Measurements from ENCODE around the gene TSHZ2.

TSHZ2 gene

GRCh38 chr20:53165452-53165851 lies 193.3 kb downstream of the TSHZ2 start:
- no peak overlapping the region for H3K4me2 ChIP-seq (ENCODE audit: low read length)
- H3K4me3 ChIP-seq (ENCODE audit: low read length) = no peak overlapping the region
- peaks cover 21% of the 10 kb centered on the region for H3K4me1 ChIP-seq (ENCODE audit: low read length)
- H2AFZ ChIP-seq (ENCODE audit: low read depth, low read length) = no peak overlapping the region
- H3K9me3 ChIP-seq (ENCODE audit: insufficient read depth, low read length) = no peaks in the 10 kb centered on the region
- TF ChIP-seq EZH2phosphoT487 (IDR thresholded peaks at IDR 0.05; ENCODE audit: low read depth) = no peak
- TF ChIP-seq CTCF (IDR thresholded peaks at IDR 0.05; ENCODE audit: low read depth, low read length) = no peak
- no peaks in the 10 kb centered on the region for H3K79me2 ChIP-seq (ENCODE audit: low read length)
- peaks cover 5% of the 10 kb centered on the region; the same call in 1 of the 2 replicates for H3K27me3 ChIP-seq (ENCODE audit: low read depth, low read length)
- no peaks in the 10 kb centered on the region for H4K20me1 ChIP-seq (ENCODE audit: insufficient read depth, low read length)
- no peaks in the 10 kb centered on the region for H3K36me3 ChIP-seq (replicated peaks; ENCODE audit: low read depth, low read length)
- no peak overlapping the region for H3K9ac ChIP-seq (ENCODE audit: low read length)
- H3K27ac ChIP-seq (ENCODE audit: low read length) = no peak overlapping the region

DNA sequence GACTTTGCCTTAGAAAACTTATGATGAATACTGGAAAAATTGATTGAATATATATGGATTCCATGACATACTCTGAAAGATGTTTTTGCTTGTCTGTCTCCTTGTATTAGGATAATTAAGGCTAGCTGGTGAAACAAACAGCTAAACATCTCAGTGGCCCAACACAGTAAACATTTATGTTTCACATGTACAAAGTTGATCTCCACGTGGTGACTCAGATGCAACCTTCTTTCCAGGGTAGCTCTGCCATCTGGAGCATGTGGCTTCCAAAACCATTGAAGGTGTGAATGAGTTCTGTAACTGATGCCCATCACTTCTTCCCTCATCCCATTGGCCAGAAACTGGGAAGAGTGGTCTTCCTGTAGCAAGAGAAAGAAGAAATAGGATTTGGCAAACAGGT lies 196.3 kb downstream of the TSHZ2 start:
- Histone ChIP-seq H3K36me3 (replicated peaks; ENCODE audit: low read depth, low read length) (no peaks in the 10 kb centered on the region), H4K20me1 (ENCODE audit: insufficient read depth, low read length) (no peaks in the 10 kb centered on the region), H3K4me2 (ENCODE audit: low read length) (no peak overlapping the region), H3K79me2 (ENCODE audit: low read length) (no peaks in the 10 kb centered on the region), H3K27ac (ENCODE audit: low read length) (no peak overlapping the region), H3K27me3 (ENCODE audit: low read depth, low read length) (peaks cover 5% of the 10 kb centered on the region; the same call in 1 of the 2 replicates), H3K4me3 (ENCODE audit: low read length) (no peak overlapping the region), H3K9ac (ENCODE audit: low read length) (no peak overlapping the region), H3K4me1 (ENCODE audit: low read length) (peaks cover 6% of the 10 kb centered on the region), H3K9me3 (ENCODE audit: insufficient read depth, low read length) (no peaks in the 10 kb centered on the region), H2AFZ (ENCODE audit: low read depth, low read length) (no peak overlapping the region)
- TF ChIP-seq CTCF (IDR thresholded peaks at IDR 0.05; ENCODE audit: low read depth, low read length) (no peak), EZH2phosphoT487 (IDR thresholded peaks at IDR 0.05; ENCODE audit: low read depth) (no peak)

GRCh38 chr20:53170196-53170595 lies 198.0 kb downstream of the TSHZ2 start:
- Histone ChIP-seq H3K79me2 (ENCODE audit: low read length) (no peaks in the 10 kb centered on the region), H3K4me2 (ENCODE audit: low read length) (no peak overlapping the region), H2AFZ (ENCODE audit: low read depth, low read length) (no peak overlapping the region), H4K20me1 (ENCODE audit: insufficient read depth, low read length) (no peaks in the 10 kb centered on the region), H3K9ac (ENCODE audit: low read length) (no peak overlapping the region), H3K4me3 (ENCODE audit: low read length) (no peak overlapping the region), H3K27ac (ENCODE audit: low read length) (no peak overlapping the region), H3K4me1 (ENCODE audit: low read length) (peaks cover 6% of the 10 kb centered on the region), H3K36me3 (replicated peaks; ENCODE audit: low read depth, low read length) (no peaks in the 10 kb centered on the region), H3K9me3 (ENCODE audit: insufficient read depth, low read length) (no peaks in the 10 kb centered on the region), H3K27me3 (ENCODE audit: low read depth, low read length) (peaks cover 5% of the 10 kb centered on the region; the same call in 1 of the 2 replicates)
- TF ChIP-seq EZH2phosphoT487 (IDR thresholded peaks at IDR 0.05; ENCODE audit: low read depth) (no peak), CTCF (IDR thresholded peaks at IDR 0.05; ENCODE audit: low read depth, low read length) (no peak)

GRCh38 chr20:53171065-53171464 lies 198.9 kb downstream of the TSHZ2 start:
- Histone ChIP-seq H3K27ac (ENCODE audit: low read length) (no peak overlapping the region), H3K36me3 (replicated peaks; ENCODE audit: low read depth, low read length) (no peaks in the 10 kb centered on the region), H3K4me2 (ENCODE audit: low read length) (no peak overlapping the region), H3K4me3 (ENCODE audit: low read length) (no peak overlapping the region), H3K9me3 (ENCODE audit: insufficient read depth, low read length) (no peaks in the 10 kb centered on the region), H3K9ac (ENCODE audit: low read length) (no peak overlapping the region), H3K79me2 (ENCODE audit: low read length) (no peaks in the 10 kb centered on the region), H3K27me3 (ENCODE audit: low read depth, low read length) (peaks cover 5% of the 10 kb centered on the region; the same call in 1 of the 2 replicates), H3K4me1 (ENCODE audit: low read length) (peaks cover 6% of the 10 kb centered on the region), H4K20me1 (ENCODE audit: insufficient read depth, low read length) (no peaks in the 10 kb centered on the region), H2AFZ (ENCODE audit: low read depth, low read length) (no peak overlapping the region)
- TF ChIP-seq CTCF (IDR thresholded peaks at IDR 0.05; ENCODE audit: low read depth, low read length) (no peak), EZH2phosphoT487 (IDR thresholded peaks at IDR 0.05; ENCODE audit: low read depth) (no peak)
